WTC11 (cell line): ENCODE results near the gene CYREN. TPM values are rescaled to one million over a fixed set of nuclear protein-coding genes. Genes with fewer than 3 reads are reported as not detected.

Experiments used
- ATAC-seq: fragments of 200-7000 bp; cut with Tn5 transposase; 2 replicates; pipeline ENCODE4 v1.10.0; 2021; ENCODE audit warnings: mild to moderate bottlenecking, moderate library complexity
- CTCF ChIA-PET: fragments of 300-600 bp; sonication (Branson Sonifier 250); formaldehyde crosslinking; loops from one replicate; lab custom pipeline; 2021; ENCODE audit warnings: antibody characterized with exemption; lab: Charles Lee
- POLR2A ChIA-PET: fragments of 350-600 bp; sonication (Branson Sonifier 250); formaldehyde crosslinking; loops from one replicate; lab custom pipeline; 2021; ENCODE audit warnings: antibody characterized with exemption; lab: Charles Lee
- DNase-seq: peaks from one replicate; pipeline ENCODE4 v3.0.0; 2021; ENCODE audit warnings: low spot score
- H3K27ac Mint-ChIP-seq: 2 replicates; pipeline ENCODE4 v1.8.0; 2021; ENCODE audit warnings: mixed read lengths
- H3K27me3 Mint-ChIP-seq: 2 replicates; pipeline ENCODE4 v1.8.0; 2021; ENCODE audit warnings: low read depth, mild to moderate bottlenecking, moderate library complexity, mixed read lengths
- H3K36me3 Mint-ChIP-seq: 2 replicates; pipeline ENCODE4 v1.8.0; 2021; ENCODE audit warnings: mixed read lengths
- H3K4me1 Mint-ChIP-seq: 2 replicates; pipeline ENCODE4 v1.8.0; 2022; ENCODE audit warnings: mixed read lengths
- H3K4me3 Mint-ChIP-seq: 2 replicates; pipeline ENCODE4 v1.8.0; 2021; ENCODE audit warnings: mild to moderate bottlenecking, moderate library complexity, mixed read lengths
- H3K9me3 Mint-ChIP-seq: 2 replicates; pipeline ENCODE4 v1.8.0; 2021; ENCODE audit warnings: mixed read lengths
- CREB1 ChIP-seq: sonication (generic); formaldehyde crosslinking; IDR thresholded peaks from 2 replicates; pipeline ENCODE4 v1.8.0; 2023; ENCODE audit warnings: mild to moderate bottlenecking, missing genetic modification reagents
- ELF4 ChIP-seq: sonication (generic); formaldehyde crosslinking; IDR thresholded peaks from 2 replicates; pipeline ENCODE4 v1.8.1; 2022; ENCODE audit warnings: low read depth, mild to moderate bottlenecking, moderate library complexity, missing genetic modification reagents
- FOXK1 ChIP-seq: sonication (generic); formaldehyde crosslinking; IDR thresholded peaks from 2 replicates; pipeline ENCODE4 v1.8.0; 2022; ENCODE audit warnings: mild to moderate bottlenecking, moderate library complexity, missing genetic modification reagents
- GABPB1 ChIP-seq: sonication (generic); formaldehyde crosslinking; IDR thresholded peaks from 2 replicates; pipeline ENCODE4 v1.8.1; 2023; ENCODE audit warnings: mild to moderate bottlenecking, missing genetic modification reagents
- JAZF1 ChIP-seq: fragments of 250-450 bp; sonication (Bioruptor Pico); IDR thresholded peaks from 2 replicates; pipeline ENCODE4 v1.9.0; 2021; ENCODE audit warnings: moderate library complexity, mild to moderate bottlenecking, inconsistent platforms
- KAT7 ChIP-seq: sonication (generic); formaldehyde crosslinking; IDR thresholded peaks from 2 replicates; pipeline ENCODE4 v1.8.1; 2023; ENCODE audit warnings: missing genetic modification reagents, mild to moderate bottlenecking, borderline replicate concordance
- MXD4 ChIP-seq: fragments of 250-450 bp; sonication (Bioruptor Pico); IDR thresholded peaks from 2 replicates; pipeline ENCODE4 v1.8.0; 2021; ENCODE audit warnings: mild to moderate bottlenecking, moderate library complexity, borderline replicate concordance
- PRDM15 ChIP-seq: sonication (generic); formaldehyde crosslinking; IDR thresholded peaks from 2 replicates; pipeline ENCODE4 v1.8.0; 2022; ENCODE audit warnings: missing genetic modification reagents
- RELA ChIP-seq: sonication (generic); formaldehyde crosslinking; IDR thresholded peaks from 2 replicates; pipeline ENCODE4 v1.8.1; 2022; ENCODE audit warnings: missing genetic modification reagents, mild to moderate bottlenecking, borderline replicate concordance
- TP53 ChIP-seq: sonication (generic); formaldehyde crosslinking; IDR thresholded peaks from 2 replicates; pipeline ENCODE4 v1.8.1; 2023; ENCODE audit warnings: mild to moderate bottlenecking, missing genetic modification reagents
- USF1 ChIP-seq: sonication (generic); formaldehyde crosslinking; IDR thresholded peaks from 2 replicates; pipeline ENCODE4 v1.8.0; 2022; ENCODE audit warnings: mild to moderate bottlenecking, missing genetic modification reagents
- ZBTB21 ChIP-seq: sonication (generic); formaldehyde crosslinking; IDR thresholded peaks from 2 replicates; pipeline ENCODE4 v1.8.1; 2023; ENCODE audit warnings: mild to moderate bottlenecking, missing genetic modification reagents, borderline replicate concordance
- ZNF416 ChIP-seq: fragments of 250-450 bp; sonication (Bioruptor Pico); IDR thresholded peaks from 2 replicates; pipeline ENCODE4 v1.9.0; 2021; ENCODE audit warnings: mild to moderate bottlenecking, inconsistent platforms
- total RNA-seq: library from RNA; stranded (reverse); gene quantifications from 3 replicates; pipeline ENCODE4 v1.2.3, GENCODE V29; 2021
- TF ChIP-seq, protein P1 (sequence below): sonication (generic); formaldehyde crosslinking; IDR thresholded peaks from 2 replicates; pipeline ENCODE4 v1.8.0; 2023; ENCODE audit warnings: mild to moderate bottlenecking, missing genetic modification reagents
- TF ChIP-seq, protein P2 (sequence below): sonication (generic); formaldehyde crosslinking; IDR thresholded peaks from 2 replicates; pipeline ENCODE4 v1.8.0; 2022; ENCODE audit warnings: mild to moderate bottlenecking, missing genetic modification reagents
- TF ChIP-seq, protein P3 (sequence below): sonication (generic); formaldehyde crosslinking; IDR thresholded peaks from 2 replicates; pipeline ENCODE4 v1.8.1; 2022; ENCODE audit warnings: low read depth, mild to moderate bottlenecking, moderate library complexity, missing genetic modification reagents, borderline replicate concordance
- TF ChIP-seq, protein P4 (sequence below): fragments of 250-450 bp; sonication (Bioruptor Pico); IDR thresholded peaks from 2 replicates; pipeline ENCODE4 v1.9.0; 2021; ENCODE audit warnings: moderate library complexity, mild to moderate bottlenecking, inconsistent platforms, borderline replicate concordance
- TF ChIP-seq, protein P5 (sequence below): sonication (generic); formaldehyde crosslinking; IDR thresholded peaks from 2 replicates; pipeline ENCODE4 v1.8.0; 2023; ENCODE audit warnings: missing genetic modification reagents
- TF ChIP-seq, protein P6 (sequence below): sonication (generic); formaldehyde crosslinking; IDR thresholded peaks from 2 replicates; pipeline ENCODE4 v1.8.0; 2022; ENCODE audit warnings: mild to moderate bottlenecking, missing genetic modification reagents

CYREN gene
- total RNA-seq, 1 experiment from 2014 or later, result 37.9 TPM

GRCh38 chr7:135117096-135117495 is 53.4 kb downstream of the CYREN start:
- Mint-ChIP-seq H3K4me1 (peaks cover 6% of the 10 kb centered on the region; the same call in 1 of the 2 replicates), H3K36me3 (peaks cover 18% of the 10 kb centered on the region), H3K4me3 (no peak overlapping the region), H3K27me3 (no peaks in the 10 kb centered on the region), H3K9me3 (peaks cover 23% of the 10 kb centered on the region), H3K27ac (no peak overlapping the region)
- DNase-seq (no peak), ATAC-seq (no peak)
- ChIA-PET POLR2A (no interaction called here), CTCF (no interaction called here)
- TF ChIP-seq RELA, result no peak
- no peak for TF ChIP-seq PRDM15
- TF ChIP-seq KAT7, result no peak
- TF ChIP-seq FOXK1 (CRISPR knock-in tag), result no peak
- no peak for TF ChIP-seq ZNF416 (CRISPR knock-in tag)
- TF ChIP-seq, protein P1, sequence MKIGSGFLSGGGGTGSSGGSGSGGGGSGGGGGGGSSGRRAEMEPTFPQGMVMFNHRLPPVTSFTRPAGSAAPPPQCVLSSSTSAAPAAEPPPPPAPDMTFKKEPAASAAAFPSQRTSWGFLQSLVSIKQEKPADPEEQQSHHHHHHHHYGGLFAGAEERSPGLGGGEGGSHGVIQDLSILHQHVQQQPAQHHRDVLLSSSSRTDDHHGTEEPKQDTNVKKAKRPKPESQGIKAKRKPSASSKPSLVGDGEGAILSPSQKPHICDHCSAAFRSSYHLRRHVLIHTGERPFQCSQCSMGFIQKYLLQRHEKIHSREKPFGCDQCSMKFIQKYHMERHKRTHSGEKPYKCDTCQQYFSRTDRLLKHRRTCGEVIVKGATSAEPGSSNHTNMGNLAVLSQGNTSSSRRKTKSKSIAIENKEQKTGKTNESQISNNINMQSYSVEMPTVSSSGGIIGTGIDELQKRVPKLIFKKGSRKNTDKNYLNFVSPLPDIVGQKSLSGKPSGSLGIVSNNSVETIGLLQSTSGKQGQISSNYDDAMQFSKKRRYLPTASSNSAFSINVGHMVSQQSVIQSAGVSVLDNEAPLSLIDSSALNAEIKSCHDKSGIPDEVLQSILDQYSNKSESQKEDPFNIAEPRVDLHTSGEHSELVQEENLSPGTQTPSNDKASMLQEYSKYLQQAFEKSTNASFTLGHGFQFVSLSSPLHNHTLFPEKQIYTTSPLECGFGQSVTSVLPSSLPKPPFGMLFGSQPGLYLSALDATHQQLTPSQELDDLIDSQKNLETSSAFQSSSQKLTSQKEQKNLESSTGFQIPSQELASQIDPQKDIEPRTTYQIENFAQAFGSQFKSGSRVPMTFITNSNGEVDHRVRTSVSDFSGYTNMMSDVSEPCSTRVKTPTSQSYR (CRISPR knock-in tag), result no peak
- TF ChIP-seq CREB1, result no peak
- TF ChIP-seq JAZF1 (CRISPR knock-in tag), result no peak
- TF ChIP-seq USF1 (CRISPR knock-in tag), result no peak
- TF ChIP-seq GABPB1, result no peak
- TF ChIP-seq, protein P2, sequence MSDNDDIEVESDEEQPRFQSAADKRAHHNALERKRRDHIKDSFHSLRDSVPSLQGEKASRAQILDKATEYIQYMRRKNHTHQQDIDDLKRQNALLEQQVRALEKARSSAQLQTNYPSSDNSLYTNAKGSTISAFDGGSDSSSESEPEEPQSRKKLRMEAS (CRISPR knock-in tag), result no peak
- no peak for TF ChIP-seq TP53 (CRISPR knock-in tag)
- no peak for TF ChIP-seq MXD4 (CRISPR knock-in tag)
- TF ChIP-seq, protein P3, sequence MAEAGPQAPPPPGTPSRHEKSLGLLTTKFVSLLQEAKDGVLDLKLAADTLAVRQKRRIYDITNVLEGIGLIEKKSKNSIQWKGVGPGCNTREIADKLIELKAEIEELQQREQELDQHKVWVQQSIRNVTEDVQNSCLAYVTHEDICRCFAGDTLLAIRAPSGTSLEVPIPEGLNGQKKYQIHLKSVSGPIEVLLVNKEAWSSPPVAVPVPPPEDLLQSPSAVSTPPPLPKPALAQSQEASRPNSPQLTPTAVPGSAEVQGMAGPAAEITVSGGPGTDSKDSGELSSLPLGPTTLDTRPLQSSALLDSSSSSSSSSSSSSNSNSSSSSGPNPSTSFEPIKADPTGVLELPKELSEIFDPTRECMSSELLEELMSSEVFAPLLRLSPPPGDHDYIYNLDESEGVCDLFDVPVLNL, result no peak
- TF ChIP-seq ZBTB21 (CRISPR knock-in tag), result no peak
- TF ChIP-seq, protein P4, sequence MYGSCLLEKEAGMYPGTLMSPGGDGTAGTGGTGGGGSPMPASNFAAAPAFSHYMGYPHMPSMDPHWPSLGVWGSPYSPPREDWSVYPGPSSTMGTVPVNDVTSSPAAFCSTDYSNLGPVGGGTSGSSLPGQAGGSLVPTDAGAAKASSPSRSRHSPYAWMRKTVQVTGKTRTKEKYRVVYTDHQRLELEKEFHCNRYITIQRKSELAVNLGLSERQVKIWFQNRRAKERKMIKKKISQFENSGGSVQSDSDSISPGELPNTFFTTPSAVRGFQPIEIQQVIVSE (CRISPR knock-in tag), result no peak
- TF ChIP-seq, protein P5, sequence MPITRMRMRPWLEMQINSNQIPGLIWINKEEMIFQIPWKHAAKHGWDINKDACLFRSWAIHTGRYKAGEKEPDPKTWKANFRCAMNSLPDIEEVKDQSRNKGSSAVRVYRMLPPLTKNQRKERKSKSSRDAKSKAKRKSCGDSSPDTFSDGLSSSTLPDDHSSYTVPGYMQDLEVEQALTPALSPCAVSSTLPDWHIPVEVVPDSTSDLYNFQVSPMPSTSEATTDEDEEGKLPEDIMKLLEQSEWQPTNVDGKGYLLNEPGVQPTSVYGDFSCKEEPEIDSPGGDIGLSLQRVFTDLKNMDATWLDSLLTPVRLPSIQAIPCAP (CRISPR knock-in tag), result no peak
- TF ChIP-seq ELF4 (CRISPR knock-in tag), result no peak
- TF ChIP-seq, protein P6, sequence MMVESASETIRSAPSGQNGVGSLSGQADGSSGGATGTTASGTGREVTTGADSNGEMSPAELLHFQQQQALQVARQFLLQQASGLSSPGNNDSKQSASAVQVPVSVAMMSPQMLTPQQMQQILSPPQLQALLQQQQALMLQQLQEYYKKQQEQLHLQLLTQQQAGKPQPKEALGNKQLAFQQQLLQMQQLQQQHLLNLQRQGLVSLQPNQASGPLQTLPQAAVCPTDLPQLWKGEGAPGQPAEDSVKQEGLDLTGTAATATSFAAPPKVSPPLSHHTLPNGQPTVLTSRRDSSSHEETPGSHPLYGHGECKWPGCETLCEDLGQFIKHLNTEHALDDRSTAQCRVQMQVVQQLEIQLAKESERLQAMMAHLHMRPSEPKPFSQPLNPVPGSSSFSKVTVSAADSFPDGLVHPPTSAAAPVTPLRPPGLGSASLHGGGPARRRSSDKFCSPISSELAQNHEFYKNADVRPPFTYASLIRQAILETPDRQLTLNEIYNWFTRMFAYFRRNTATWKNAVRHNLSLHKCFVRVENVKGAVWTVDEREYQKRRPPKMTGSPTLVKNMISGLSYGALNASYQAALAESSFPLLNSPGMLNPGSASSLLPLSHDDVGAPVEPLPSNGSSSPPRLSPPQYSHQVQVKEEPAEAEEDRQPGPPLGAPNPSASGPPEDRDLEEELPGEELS (CRISPR knock-in tag), result no peak
